ENCODE measurements around the gene WNT8A.

GRCh38 chr5:138128334-138128733, 44.5 kb downstream of the WNT8A start:
- no peak for TF ChIP-seq POLR2A (IDR thresholded peaks at IDR 0.05)
- TF ChIP-seq CTCF (IDR thresholded peaks at IDR 0.05): no peak
- TF ChIP-seq EP300 (IDR thresholded peaks at IDR 0.05): no peak
- TF ChIP-seq POLR2AphosphoS5 (IDR thresholded peaks at IDR 0.05): no peak
